H1 (cell line): ENCODE results near the gene WBP1L. TPM values are rescaled to one million over a fixed set of nuclear protein-coding genes. Genes with fewer than 3 reads are reported as not detected.

Source experiments
- HDAC2 ChIP-seq, 2 experiments: fragments of 300-600 bp in 1 of 2; sonication (generic) in 1 of 2; IDR thresholded peaks; 2 replicates each; pipeline ENCODE4 v1.6.1; 2011 to 2012; ENCODE audit warnings: low read depth in 2 of 2, low read length in 2 of 2, mild to moderate bottlenecking in 2 of 2, moderate library complexity in 2 of 2, borderline replicate concordance in 1 of 2, inconsistent platforms in 1 of 2
- NANOG ChIP-seq: IDR thresholded peaks from 2 replicates; pipeline ENCODE4 v1.6.1; 2011; ENCODE audit warnings: low read length, low read depth, mild to moderate bottlenecking, inconsistent platforms; ENCODE audit not compliant: insufficient read depth, poor library complexity, severe bottlenecking
- POLR2A ChIP-seq, 2 experiments: IDR thresholded peaks; 1 replicate in 1 of 2; 2 replicates in 1 of 2; pipeline ENCODE4 v1.6.1; 2011; ENCODE audit warnings: low read depth in 2 of 2, low read length in 2 of 2, mild to moderate bottlenecking in 2 of 2; ENCODE audit errors: control extremely low read depth in 1 of 2
- RAD21 ChIP-seq, 2 experiments: IDR thresholded peaks in 1 of 2; conservative IDR thresholded peaks in 1 of 2; 2 replicates each; pipeline ENCODE4 v1.6.1; 2011; ENCODE audit warnings: low read depth in 2 of 2, low read length in 2 of 2, improper control_type of control experiment in 1 of 2, inconsistent platforms in 1 of 2, mild to moderate bottlenecking in 1 of 2, moderate library complexity in 1 of 2
- RXRA ChIP-seq: IDR thresholded peaks from 2 replicates; pipeline ENCODE4 v1.6.1; 2011; ENCODE audit warnings: low read depth, mild to moderate bottlenecking, low read length, moderate library complexity; ENCODE audit not compliant: insufficient read depth
- SP2 ChIP-seq: IDR thresholded peaks from 2 replicates; pipeline ENCODE4 v1.6.1; 2012; ENCODE audit warnings: mild to moderate bottlenecking, low read length, inconsistent platforms
- TBP ChIP-seq: IDR thresholded peaks from 2 replicates; pipeline ENCODE4 v1.6.1; 2011; ENCODE audit warnings: low read depth, low read length, improper control_type of control experiment
- polyA plus RNA-seq, 7 experiments: library from polyadenylated mRNA; depleted of rRNA in 3 of 7; stranded (reverse) in 5 of 7; unstranded in 2 of 7; fragments of >200 nt in 5 of 7; fragments of 200-250 nt in 2 of 7; gene quantifications; 1 replicate in 5 of 7; 2 replicates in 1 of 7; 4 replicates in 1 of 7; pipeline versions ENCODE4 v1.2.1 to v1.2.3, GENCODE V29; 2011 to 2013; ENCODE audit warnings: missing spikeins in 2 of 7, mixed read lengths in 2 of 7
- total RNA-seq: library from RNA; stranded (reverse); fragmentation: NEBNext Ultra II Directional; extraction: Animal tissue kit (Norgen Biotek cat#: 25700); gene quantifications from 2 replicates; pipeline ENCODE4 v1.2.1, GENCODE V29; 2021
- TF ChIP-seq, protein P1 (sequence below): IDR thresholded peaks from 2 replicates; pipeline ENCODE4 v1.6.1; 2012; ENCODE audit warnings: inconsistent platforms

WBP1L gene
- total and polyA plus RNA-seq, 2 of the 8 experiments (the other 6 are each of a cell fraction or from before 2014, with no cell fraction given) = 26.6 to 29.9 TPM

DNA sequence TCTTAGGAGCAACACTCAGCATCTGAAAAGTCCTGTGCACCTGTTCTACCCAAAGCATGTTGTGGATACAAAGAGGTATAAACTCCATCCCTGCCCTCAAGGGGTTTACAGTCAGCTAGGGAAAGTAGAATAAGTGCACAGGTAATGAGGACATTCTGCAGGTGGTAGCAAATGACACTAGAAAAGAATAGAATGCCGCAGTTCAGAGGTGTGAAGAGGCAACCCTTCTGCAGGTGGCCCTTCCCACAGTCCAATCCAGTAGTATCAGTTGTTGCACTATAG is 36.7 kb downstream of the WBP1L start (continued):
- TF ChIP-seq, protein P1, sequence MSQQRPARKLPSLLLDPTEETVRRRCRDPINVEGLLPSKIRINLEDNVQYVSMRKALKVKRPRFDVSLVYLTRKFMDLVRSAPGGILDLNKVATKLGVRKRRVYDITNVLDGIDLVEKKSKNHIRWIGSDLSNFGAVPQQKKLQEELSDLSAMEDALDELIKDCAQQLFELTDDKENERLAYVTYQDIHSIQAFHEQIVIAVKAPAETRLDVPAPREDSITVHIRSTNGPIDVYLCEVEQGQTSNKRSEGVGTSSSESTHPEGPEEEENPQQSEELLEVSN = no peak
- no peak for TF ChIP-seq SP2
- TF ChIP-seq NANOG = no peak
- TF ChIP-seq TBP = no peak
- TF ChIP-seq RAD21 (IDR thresholded peaks at IDR 0.05 in 1 of 2, conservative IDR thresholded peaks at IDR 0.05 in 1 of 2; ENCODE audit: low read depth in 2 of 2, low read length in 2 of 2) = no peak
- TF ChIP-seq HDAC2 (IDR thresholded peaks at IDR 0.05; ENCODE audit: borderline replicate concordance in 1 of 2, low read depth in 2 of 2, low read length in 2 of 2) = no peak
- no peak for TF ChIP-seq RXRA
- TF ChIP-seq POLR2A (IDR thresholded peaks at IDR 0.05; ENCODE audit: control extremely low read depth in 1 of 2, low read depth in 2 of 2, low read length in 2 of 2) = no peak
- TF ChIP-seq, all 59 proteins: peak for 0
